Measurements from ENCODE around the gene ST8SIA3.

Gene ST8SIA3, protein sequence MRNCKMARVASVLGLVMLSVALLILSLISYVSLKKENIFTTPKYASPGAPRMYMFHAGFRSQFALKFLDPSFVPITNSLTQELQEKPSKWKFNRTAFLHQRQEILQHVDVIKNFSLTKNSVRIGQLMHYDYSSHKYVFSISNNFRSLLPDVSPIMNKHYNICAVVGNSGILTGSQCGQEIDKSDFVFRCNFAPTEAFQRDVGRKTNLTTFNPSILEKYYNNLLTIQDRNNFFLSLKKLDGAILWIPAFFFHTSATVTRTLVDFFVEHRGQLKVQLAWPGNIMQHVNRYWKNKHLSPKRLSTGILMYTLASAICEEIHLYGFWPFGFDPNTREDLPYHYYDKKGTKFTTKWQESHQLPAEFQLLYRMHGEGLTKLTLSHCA

DNA sequence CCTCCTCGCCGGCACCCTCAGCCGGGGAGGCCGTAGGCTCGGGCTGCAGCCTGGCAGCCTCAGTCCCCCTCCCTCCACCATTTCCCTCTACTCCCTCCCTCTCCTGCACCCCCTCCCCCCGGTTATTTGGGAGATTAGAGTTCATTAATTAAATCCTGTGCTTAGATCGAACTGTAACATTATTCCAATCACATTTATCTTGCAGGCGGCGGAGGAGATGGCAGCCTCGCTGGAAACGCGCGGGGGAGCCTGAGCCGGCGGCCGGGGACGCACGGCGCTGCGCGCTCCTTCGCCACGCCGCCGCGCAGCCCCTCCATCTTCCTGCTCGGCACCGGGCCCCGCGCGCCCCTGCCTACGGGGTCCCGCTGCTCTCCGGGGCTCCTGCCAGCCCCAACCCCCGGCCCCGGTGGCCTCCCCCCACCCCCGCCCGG lies at the start of gene ST8SIA3:
ST8SIA3 (plus strand) TSS at position 287 of the 431 bp plus-strand sequence. CDS start 290 bp downstream, outside the sequence.
- no peak for DNase-seq (ENCODE audit: low spot score)

GRCh38 chr18:57311472-57311871 lies 40.9 kb upstream of the ST8SIA3 start:
- no peak for DNase-seq (ENCODE audit: low spot score)

- DNase-seq (ENCODE audit: low spot score), result no peak
These were observed 39.8 kb upstream of the ST8SIA3 start for GRCh38 chr18:57312346-57313144.

GRCh38 chr18:57320603-57321002 lies 31.8 kb upstream of the ST8SIA3 start:
- DNase-seq (ENCODE audit: low spot score), result no peak

DNA sequence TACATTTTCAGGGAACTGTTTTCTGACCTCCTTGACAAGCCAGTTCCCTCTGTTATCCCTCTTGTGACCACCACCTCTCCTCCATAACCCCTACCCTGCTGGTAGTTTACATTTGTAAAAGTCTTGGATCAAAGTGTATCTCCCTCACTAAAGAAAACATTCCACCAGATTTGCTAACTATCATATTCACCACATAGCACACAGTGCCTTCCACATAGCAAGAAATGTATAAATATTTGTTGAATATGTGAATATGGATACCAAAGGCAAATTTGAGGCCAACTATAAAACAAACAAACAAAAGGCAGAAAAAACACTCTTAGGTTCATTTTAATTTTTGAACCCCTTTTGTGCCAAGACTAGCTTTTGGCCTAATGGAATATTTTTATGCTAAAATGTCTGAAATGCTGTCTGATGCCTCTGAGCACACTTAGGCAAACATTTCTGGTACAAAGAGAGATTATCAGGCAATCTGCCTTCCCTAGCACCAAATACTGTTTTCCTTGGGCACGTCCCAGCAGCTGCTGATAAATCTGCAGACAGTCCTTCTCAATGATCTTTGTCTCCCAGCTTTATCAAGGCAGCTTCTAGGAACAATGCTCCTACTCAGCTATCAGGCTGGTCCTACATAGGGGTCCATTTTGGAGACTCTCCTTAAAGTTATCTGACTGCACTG lies 26.7 kb upstream of the ST8SIA3 start:
- DNase-seq (ENCODE audit: low spot score), result no peak

DNA sequence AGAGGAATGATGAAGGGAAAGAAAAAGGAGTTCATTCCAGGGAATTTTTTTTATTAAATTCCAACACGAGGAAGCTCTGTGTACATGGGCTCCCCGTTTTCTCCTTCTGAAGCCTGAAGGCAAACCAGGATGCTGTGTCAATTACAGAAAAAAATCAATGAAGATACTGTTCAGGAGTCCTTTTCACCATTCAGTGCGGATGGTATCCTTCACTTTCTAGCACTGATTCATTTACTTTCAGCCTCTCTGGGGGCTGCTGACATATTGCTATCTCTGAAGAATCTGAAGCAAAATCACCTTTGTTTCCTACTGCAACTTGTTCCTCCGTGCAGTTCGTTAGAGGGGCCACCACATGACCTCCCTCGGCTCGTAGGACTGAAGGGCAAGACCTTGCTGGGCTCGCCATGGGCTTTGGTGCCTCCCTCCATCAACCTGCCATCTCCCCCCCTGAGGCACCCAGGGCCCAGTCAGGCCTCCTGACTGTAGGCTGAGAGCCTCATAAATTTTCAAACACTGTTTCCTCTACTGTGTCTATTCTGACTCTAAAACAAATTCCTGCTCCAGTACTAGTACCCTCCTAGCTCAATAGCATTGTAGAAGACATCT lies 25.5 kb upstream of the ST8SIA3 start:
- DNase-seq (ENCODE audit: low spot score), result no peak

DNA sequence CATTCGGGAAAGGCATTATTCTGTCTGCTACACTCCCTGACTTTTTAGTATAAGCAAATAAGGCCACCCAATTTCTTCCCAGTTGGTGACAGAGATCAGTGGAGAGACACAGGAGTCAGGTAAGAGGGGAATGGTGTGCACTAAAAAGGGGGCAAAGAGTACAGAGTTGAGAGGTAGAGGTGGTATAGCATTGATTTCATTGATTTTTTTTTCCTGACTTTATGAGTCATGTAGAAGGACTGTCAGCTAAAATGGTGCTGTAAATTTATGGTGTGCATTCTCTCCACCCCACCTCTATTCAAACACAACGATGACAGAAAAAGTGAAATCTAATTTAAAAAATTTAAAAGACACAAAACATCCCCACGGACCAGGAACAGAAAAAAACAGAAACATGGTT lies 23.7 kb upstream of the ST8SIA3 start:
- no peak for DNase-seq (ENCODE audit: low spot score)

GRCh38 chr18:57329856-57330255 lies 22.5 kb upstream of the ST8SIA3 start:
- no peak for DNase-seq (ENCODE audit: low spot score)

GRCh38 chr18:57331718-57332117 lies 20.6 kb upstream of the ST8SIA3 start:
- DNase-seq (ENCODE audit: low spot score), result no peak

DNA sequence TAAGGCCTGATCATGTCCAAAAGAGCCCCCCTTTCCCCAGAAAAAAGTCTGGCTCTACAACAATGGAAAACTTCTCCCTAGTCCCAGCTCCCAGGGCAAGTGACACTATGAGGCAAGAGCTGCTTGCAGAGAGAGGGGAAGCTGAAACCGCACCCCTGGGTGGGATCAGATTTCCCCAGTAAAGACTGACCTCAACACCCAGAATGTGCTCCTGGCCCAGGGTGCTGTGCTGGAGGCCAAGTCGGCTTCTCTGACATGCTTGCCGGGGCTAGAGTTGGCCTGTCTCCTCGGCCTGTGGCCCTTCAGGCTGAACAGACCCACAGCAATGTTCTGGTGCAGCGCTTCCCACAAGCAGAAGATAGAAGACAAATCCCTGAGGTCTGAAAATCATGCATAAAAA lies 18.4 kb upstream of the ST8SIA3 start:
- DNase-seq (ENCODE audit: low spot score), result no peak

- DNase-seq (ENCODE audit: low spot score), result no peak
These were observed 18.0 kb upstream of the ST8SIA3 start for GRCh38 chr18:57334383-57334782.

GRCh38 chr18:57336343-57336742 lies 16.0 kb upstream of the ST8SIA3 start:
- no peak for DNase-seq (ENCODE audit: low spot score)

DNA sequence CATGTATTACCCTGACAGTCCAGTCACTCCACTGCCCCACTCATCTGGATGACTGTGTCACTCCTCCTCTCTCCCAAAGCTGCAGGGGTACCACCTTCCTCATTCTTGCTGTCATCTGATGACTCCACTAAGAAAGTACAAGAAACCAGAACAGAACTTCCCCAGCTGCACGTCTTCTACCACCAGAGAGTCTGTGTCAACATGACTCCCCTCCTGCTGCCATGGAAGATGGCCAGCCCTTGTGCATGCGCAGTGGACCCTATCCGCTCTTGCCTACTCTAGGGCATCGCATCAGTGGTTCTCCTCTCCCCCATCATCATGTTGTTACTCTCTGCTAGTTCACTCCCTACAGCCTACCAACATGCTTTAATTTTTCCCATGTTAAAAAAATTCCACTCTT lies 14.5 kb upstream of the ST8SIA3 start:
- DNase-seq (ENCODE audit: low spot score), result no peak

- no peak for DNase-seq (ENCODE audit: low spot score)
These were observed 8.5 kb upstream of the ST8SIA3 start for GRCh38 chr18:57343833-57344232.

GRCh38 chr18:57346876-57347275 lies 5.5 kb upstream of the ST8SIA3 start:
- no peak for DNase-seq (ENCODE audit: low spot score)

DNA sequence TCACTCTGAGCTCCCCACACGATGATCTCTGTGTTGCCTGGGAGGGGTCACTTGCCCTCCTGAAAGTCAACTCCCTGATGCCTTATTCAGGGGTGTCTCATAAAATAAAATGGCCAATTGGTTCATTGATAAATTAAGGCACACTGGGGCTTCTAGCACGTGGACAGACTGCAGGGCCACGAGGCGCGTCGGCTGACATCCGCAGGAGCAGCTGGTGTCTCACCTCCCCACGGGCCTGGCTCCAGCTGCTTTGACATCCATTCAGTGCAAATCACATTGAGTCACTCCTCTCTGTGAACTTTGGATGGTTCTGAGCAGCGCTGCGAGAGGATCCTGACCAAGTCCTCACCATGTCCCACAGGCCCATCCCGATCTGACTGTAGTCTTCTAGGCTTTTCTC lies 4.6 kb upstream of the ST8SIA3 start:
- DNase-seq (ENCODE audit: low spot score), result no peak

DNA sequence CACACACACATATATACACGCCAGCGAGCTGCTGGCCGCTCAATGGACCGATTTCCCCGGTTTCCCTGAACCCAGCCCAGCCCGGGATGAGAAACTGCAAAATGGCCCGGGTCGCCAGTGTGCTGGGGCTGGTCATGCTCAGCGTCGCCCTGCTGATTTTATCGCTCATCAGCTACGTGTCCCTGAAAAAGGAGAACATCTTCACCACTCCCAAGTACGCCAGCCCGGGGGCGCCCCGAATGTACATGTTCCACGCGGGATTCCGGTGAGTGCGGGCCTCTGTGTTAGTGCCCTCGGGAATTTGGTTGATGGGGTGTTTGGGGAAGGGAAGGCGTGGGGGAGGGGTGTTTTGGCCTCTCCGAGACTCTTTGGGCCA lies 392 bp downstream of the ST8SIA3 start:
- DNase-seq (ENCODE audit: low spot score), result no peak

- DNase-seq (ENCODE audit: low spot score), result no peak
These were observed 981 bp downstream of the ST8SIA3 start for GRCh38 chr18:57353137-57353939.

GRCh38 chr18:57353940-57354461 lies 1.6 kb downstream of the ST8SIA3 start:
- DNase-seq (ENCODE audit: low spot score), result peak; percentile 92

DNA sequence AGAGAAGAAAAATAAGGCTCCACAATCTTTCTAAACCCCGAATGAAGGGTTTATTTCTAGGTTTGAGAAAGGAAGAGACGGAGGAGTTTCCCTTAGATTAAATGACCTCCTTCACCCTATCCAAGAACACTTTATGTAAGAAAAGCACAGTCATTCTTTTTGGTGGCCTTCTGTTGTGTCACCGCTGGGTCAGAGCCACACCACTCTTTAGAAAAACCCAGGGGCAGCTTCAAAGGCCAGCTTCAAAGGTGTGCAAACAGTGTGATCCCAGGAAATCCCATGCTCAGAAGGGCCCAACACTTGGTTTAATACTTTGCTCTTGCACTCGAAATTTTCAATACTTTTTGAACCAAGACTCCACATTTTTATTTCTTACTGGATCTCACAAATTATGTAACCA lies 7.1 kb downstream of the ST8SIA3 start:
- no peak for DNase-seq (ENCODE audit: low spot score)

DNA sequence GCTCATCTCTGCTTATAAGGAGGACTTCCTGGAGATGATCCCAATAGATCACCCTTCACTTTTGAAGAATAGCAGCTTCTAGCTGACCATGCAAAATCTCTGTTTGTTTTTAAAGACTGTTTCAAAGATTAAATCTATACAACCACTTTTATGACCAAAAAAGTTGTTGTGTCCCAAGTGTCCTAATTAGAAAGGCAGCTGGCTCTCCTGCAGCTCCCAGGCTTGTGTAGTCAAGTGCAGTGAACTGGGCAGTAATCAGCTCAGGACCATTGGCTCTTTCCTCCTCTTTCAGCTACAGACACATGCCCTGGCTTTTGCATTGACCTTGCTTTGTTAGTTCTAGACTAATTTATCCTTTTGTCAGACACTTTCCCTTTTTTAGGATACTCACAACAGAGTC lies 10.4 kb downstream of the ST8SIA3 start:
- DNase-seq (ENCODE audit: low spot score), result no peak
